PC-9 (cell line): Measurements from ENCODE around the gene PDZK1IP1. TPM values are rescaled to one million over a fixed set of nuclear protein-coding genes. Genes with fewer than 3 reads are reported as not detected.

Source experiments
- BruUV-seq: library from RNA; stranded (reverse); fragments of 400-500 nt; replicated peaks from 2 replicates; lab custom pipeline; 2021; lab: Mats Ljungman, UMichigan
- CTCF ChIA-PET: fragments of 300-600 bp; sonication (Branson Sonifier 250); formaldehyde crosslinking; loops from one replicate; lab custom pipeline; 2022; ENCODE audit warnings: antibody characterized with exemption; lab: Charles Lee
- POLR2A ChIA-PET: fragments of 300-600 bp; sonication (Branson Sonifier 250); formaldehyde crosslinking; loops from one replicate; lab custom pipeline; 2022; ENCODE audit warnings: antibody characterized with exemption; ENCODE audit not compliant: unreplicated experiment; lab: Charles Lee
- DNase-seq, 2 experiments: peaks; one replicate each; pipeline versions ENCODE4 v3.0.0 to v3.0.0-alpha.2; 2015 to 2022; ENCODE audit warnings: mixed read lengths in 1 of 2
- H2AFZ ChIP-seq: fragments of 200-600 bp; sonication (generic); 2 replicates; pipeline ENCODE4 v1.8.1; 2017; ENCODE audit warnings: antibody characterized with exemption
- H3F3A ChIP-seq: fragments of 200-600 bp; sonication (generic); 2 replicates; pipeline ENCODE4 v1.8.1; 2017; ENCODE audit warnings: antibody characterized with exemption, mild to moderate bottlenecking, low read depth; ENCODE audit not compliant: insufficient read depth
- H3K27ac ChIP-seq: fragments of 200-600 bp; sonication (generic); 2 replicates; pipeline ENCODE4 v1.6.1; 2016; ENCODE audit warnings: mixed run types
- H3K27me3 ChIP-seq: fragments of 200-600 bp; sonication (generic); 2 replicates; pipeline ENCODE4 v1.6.1; 2016; ENCODE audit warnings: low read depth, mixed run types; ENCODE audit not compliant: insufficient read depth
- H3K36me3 ChIP-seq: fragments of 200-600 bp; sonication (generic); 2 replicates; pipeline ENCODE4 v1.6.1; 2016; ENCODE audit warnings: low read depth, mixed run types
- H3K4me1 ChIP-seq: fragments of 200-600 bp; sonication (generic); replicated peaks from 2 replicates; pipeline ENCODE4 v1.6.1; 2016; ENCODE audit warnings: mixed run types; ENCODE audit not compliant: insufficient read depth
- H3K4me2 ChIP-seq: fragments of 200-600 bp; sonication (generic); 2 replicates; pipeline ENCODE4 v1.6.1; 2017; ENCODE audit warnings: mixed run types
- H3K4me3 ChIP-seq: fragments of 200-600 bp; sonication (generic); 2 replicates; pipeline ENCODE4 v1.6.1; 2016; ENCODE audit warnings: mixed run types
- H3K79me2 ChIP-seq: fragments of 200-600 bp; sonication (generic); 2 replicates; pipeline ENCODE4 v1.6.1; 2017; ENCODE audit warnings: low read depth, mixed run types
- H3K9me2 ChIP-seq: fragments of 200-600 bp; sonication (generic); 2 replicates; pipeline ENCODE4 v1.8.1; 2017; ENCODE audit warnings: mild to moderate bottlenecking; ENCODE audit not compliant: insufficient read depth
- H3K9me3 ChIP-seq: fragments of 200-600 bp; sonication (generic); 2 replicates; pipeline ENCODE4 v1.8.1; 2016; ENCODE audit warnings: low read depth; ENCODE audit not compliant: insufficient read depth
- H4K20me1 ChIP-seq: fragments of 200-600 bp; sonication (generic); 2 replicates; pipeline ENCODE4 v1.8.1; 2017; ENCODE audit not compliant: insufficient read depth
- EZH2 ChIP-seq: fragments of 200-600 bp; sonication (generic); IDR thresholded peaks from 2 replicates; pipeline ENCODE4 v1.8.0; 2017; ENCODE audit warnings: antibody characterized with exemption, low read depth
- intact Hi-C: fragments of 100-400 bp; cut with micrococcal nuclease; formaldehyde crosslinking; loops from one replicate; pipeline ENCODE4 v1.10.0; 2022; ENCODE audit not compliant: unreplicated experiment
- total RNA-seq: library from RNA; stranded (reverse); gene quantifications from 2 replicates; pipeline ENCODE4 v1.2.3, GENCODE V29; 2021
- TF ChIP-seq, protein P1 (sequence below): fragments of 200-600 bp; sonication (generic); conservative IDR thresholded peaks from 2 replicates; pipeline ENCODE4 v1.6.1; 2017; ENCODE audit warnings: mixed run types, antibody characterized with exemption, mild to moderate bottlenecking, moderate library complexity

Gene PDZK1IP1
- total RNA-seq, 1 experiment from 2014 or later, result 6.2 TPM

DNA sequence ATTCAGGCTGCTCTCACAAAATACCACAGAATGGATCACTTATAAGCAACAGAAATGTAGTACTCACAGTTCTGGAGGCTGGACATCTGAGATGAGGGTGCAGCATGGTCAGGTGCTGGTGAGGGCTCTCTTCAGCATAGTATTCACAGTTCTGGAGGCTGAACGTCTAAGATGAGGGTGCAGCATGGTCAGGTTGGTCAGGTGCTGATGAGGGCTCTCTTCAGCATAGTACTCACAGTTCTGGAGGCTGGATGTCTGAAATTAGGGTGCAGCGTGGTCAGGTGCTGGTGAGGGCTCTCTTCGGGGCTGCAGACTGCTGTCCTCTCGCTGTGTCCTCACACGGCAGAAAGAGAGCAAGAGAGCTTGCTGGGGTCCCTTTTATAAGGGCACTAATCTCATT lies 17.1 kb downstream of the PDZK1IP1 start:
- Histone ChIP-seq H3K4me3 (no peak overlapping the region), H3K9me2 (no peaks in the 10 kb centered on the region), H3K9me3 (no peaks in the 10 kb centered on the region), H4K20me1 (no peaks in the 10 kb centered on the region), H3K27ac (no peak overlapping the region), H3K36me3 (no peaks in the 10 kb centered on the region), H3F3A (no peaks in the 10 kb centered on the region), H3K4me2 (no peak overlapping the region), H3K79me2 (no peaks in the 10 kb centered on the region), H2AFZ (no peak overlapping the region), H3K4me1 (no peaks in the 10 kb centered on the region), H3K27me3 (no peaks in the 10 kb centered on the region)
- intact Hi-C loops, result loop anchor here (5.0 to 10.0 kb wide), 3 partner anchors 75 to 768 kb away; partner anchors contain the start of gene EFCAB14
- no TSS peak for BruUV-seq
- TF ChIP-seq EZH2, result no peak
- TF ChIP-seq, protein P1, sequence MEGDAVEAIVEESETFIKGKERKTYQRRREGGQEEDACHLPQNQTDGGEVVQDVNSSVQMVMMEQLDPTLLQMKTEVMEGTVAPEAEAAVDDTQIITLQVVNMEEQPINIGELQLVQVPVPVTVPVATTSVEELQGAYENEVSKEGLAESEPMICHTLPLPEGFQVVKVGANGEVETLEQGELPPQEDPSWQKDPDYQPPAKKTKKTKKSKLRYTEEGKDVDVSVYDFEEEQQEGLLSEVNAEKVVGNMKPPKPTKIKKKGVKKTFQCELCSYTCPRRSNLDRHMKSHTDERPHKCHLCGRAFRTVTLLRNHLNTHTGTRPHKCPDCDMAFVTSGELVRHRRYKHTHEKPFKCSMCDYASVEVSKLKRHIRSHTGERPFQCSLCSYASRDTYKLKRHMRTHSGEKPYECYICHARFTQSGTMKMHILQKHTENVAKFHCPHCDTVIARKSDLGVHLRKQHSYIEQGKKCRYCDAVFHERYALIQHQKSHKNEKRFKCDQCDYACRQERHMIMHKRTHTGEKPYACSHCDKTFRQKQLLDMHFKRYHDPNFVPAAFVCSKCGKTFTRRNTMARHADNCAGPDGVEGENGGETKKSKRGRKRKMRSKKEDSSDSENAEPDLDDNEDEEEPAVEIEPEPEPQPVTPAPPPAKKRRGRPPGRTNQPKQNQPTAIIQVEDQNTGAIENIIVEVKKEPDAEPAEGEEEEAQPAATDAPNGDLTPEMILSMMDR, result no peak
- no peak for DNase-seq
- ChIA-PET CTCF (no interaction called here), POLR2A (no interaction called here)

- Histone ChIP-seq H3K4me3 (no peak overlapping the region), H3K27me3 (no peaks in the 10 kb centered on the region), H4K20me1 (no peaks in the 10 kb centered on the region), H3K9me3 (no peaks in the 10 kb centered on the region), H3K36me3 (no peaks in the 10 kb centered on the region), H3K79me2 (no peaks in the 10 kb centered on the region), H3K27ac (no peak overlapping the region), H3K4me2 (no peak overlapping the region), H2AFZ (no peak overlapping the region), H3F3A (no peaks in the 10 kb centered on the region), H3K9me2 (no peaks in the 10 kb centered on the region), H3K4me1 (no peaks in the 10 kb centered on the region)
- ChIA-PET CTCF (interaction anchor here (0.6 kb wide), 1 partner anchor 471 kb away, joined by 12 read pairs; no protein-coding TSS in a partner anchor), POLR2A (no interaction called here)
- DNase-seq, result no peak
- TF ChIP-seq, protein P1, result no peak
- TF ChIP-seq EZH2, result no peak
- intact Hi-C loops, result no loop called here
- no TSS peak for BruUV-seq
Measured at GRCh38 chr1:47164552-47164951, 25.3 kb downstream of the PDZK1IP1 start.

DNA sequence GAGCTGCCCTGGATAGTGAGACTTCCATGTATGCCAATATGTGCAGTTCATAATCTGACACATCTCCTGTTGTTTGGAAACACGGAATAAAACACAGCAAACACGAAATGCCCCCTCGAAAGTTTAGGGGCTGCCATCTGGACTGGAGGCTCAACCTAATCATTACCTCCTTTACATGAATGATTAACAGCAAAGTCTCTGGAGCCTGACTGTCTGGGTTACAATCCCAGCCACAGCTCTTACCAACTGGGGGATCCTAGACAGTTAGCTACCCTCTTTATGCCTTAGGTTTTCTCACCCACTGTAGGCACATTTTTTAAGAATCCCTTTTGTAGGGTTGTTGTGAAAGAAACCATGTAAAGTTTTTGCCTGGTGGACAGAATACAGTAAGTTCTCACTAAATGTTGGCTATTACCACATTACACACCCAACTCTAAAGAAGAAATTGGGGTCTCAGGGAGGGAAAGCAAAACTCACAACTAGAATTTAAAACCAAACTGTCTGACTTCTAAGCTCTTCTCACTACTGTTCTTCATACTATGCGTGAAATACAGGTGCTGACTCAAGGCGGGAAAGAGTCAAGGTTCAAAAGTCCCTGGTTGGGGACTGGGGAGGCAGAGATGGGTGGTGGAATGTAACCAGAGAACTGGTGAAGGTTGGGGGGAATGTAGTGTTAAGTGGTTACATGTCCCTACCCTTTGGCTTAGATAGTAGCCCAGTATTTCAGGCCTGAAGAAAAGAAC lies 28.4 kb downstream of the PDZK1IP1 start:
- intact Hi-C loops, result no loop called here
- Histone ChIP-seq H3K36me3 (no peaks in the 10 kb centered on the region), H3K27me3 (no peaks in the 10 kb centered on the region), H3K9me3 (no peaks in the 10 kb centered on the region), H4K20me1 (no peaks in the 10 kb centered on the region), H3F3A (no peaks in the 10 kb centered on the region), H3K4me2 (no peak overlapping the region), H3K4me1 (no peaks in the 10 kb centered on the region), H3K27ac (no peak overlapping the region), H3K9me2 (no peaks in the 10 kb centered on the region), H2AFZ (no peak overlapping the region), H3K4me3 (no peak overlapping the region), H3K79me2 (no peaks in the 10 kb centered on the region)
- no TSS peak for BruUV-seq
- no peak for DNase-seq
- TF ChIP-seq EZH2, result no peak
- TF ChIP-seq, protein P1, result no peak
- ChIA-PET POLR2A (no interaction called here), CTCF (no interaction called here)
